ENCODE data around the gene GLT1D1. TPM values are rescaled to one million over a fixed set of nuclear protein-coding genes. Genes with fewer than 3 reads are reported as not detected.
"Not testable (repeated sequence)": the region's sequence is repeated elsewhere in the genome, so short reads cannot be mapped to it uniquely, and the experiment has no call there.

GLT1D1 gene
- total RNA-seq, 2 experiments from 2014 or later: 0.19 to 0.22 TPM

- H3K27ac Mint-ChIP-seq: no peak overlapping the region
- no peak for ATAC-seq (ENCODE audit: poor library complexity)
- no peak overlapping the region for H3K4me3 Mint-ChIP-seq
- H3K9me3 Mint-ChIP-seq: no peaks in the 10 kb centered on the region
- intact Hi-C loops (cut with DNase I, micrococcal nuclease): no loop called here
- DNase-seq: no peak
- no peaks in the 10 kb centered on the region for H3K27me3 ChIP-seq (ENCODE audit: control insufficient read depth in 1 of 2, insufficient read depth in 2 of 2, low read length in 2 of 2)
- no peaks in the 10 kb centered on the region for H3K36me3 ChIP-seq (ENCODE audit: insufficient read depth, low read length)
- peaks cover 3% of the 10 kb centered on the region for H3K4me1 ChIP-seq (ENCODE audit: insufficient read depth, low read length)
- no peaks in the 10 kb centered on the region for H3K9me3 ChIP-seq (ENCODE audit: control insufficient read depth in 1 of 2, insufficient read depth in 1 of 2, low read length in 2 of 2)
- no peak overlapping the region for H3K4me3 ChIP-seq (ENCODE audit: low read length)
- H3K36me3 Mint-ChIP-seq (ENCODE audit: low read depth): no peaks in the 10 kb centered on the region
- no peaks in the 10 kb centered on the region for H3K4me1 Mint-ChIP-seq (ENCODE audit: low read depth)
- H3K27me3 Mint-ChIP-seq: peaks cover 21% of the 10 kb centered on the region
- no peak for TF ChIP-seq CTCF (IDR thresholded peaks at IDR 0.05)
- CTCF ChIA-PET: interaction anchor here (0.6 kb wide), 1 partner anchor 1662 kb away, joined by 3 read pairs; no protein-coding TSS in a partner anchor
- H3K27ac ChIP-seq (ENCODE audit: low read depth in 1 of 2, low read length in 2 of 2): no peak overlapping the region
- POLR2A ChIA-PET: no interaction called here
These were observed 19.9 kb upstream of the GLT1D1 start for GRCh38 chr12:128833418-128833817.

- ATAC-seq (ENCODE audit: poor library complexity); H3K4me1 Mint-ChIP-seq (ENCODE audit: low read depth); H3K27me3 ChIP-seq (ENCODE audit: control insufficient read depth in 1 of 2, insufficient read depth in 2 of 2, low read length in 2 of 2); DNase-seq; H3K27ac ChIP-seq (ENCODE audit: low read depth in 1 of 2, low read length in 2 of 2); H3K9me3 Mint-ChIP-seq; CTCF ChIA-PET; H3K27ac Mint-ChIP-seq; H3K9me3 ChIP-seq (ENCODE audit: control insufficient read depth in 1 of 2, insufficient read depth in 1 of 2, low read length in 2 of 2); H3K4me1 ChIP-seq (ENCODE audit: insufficient read depth, low read length); H3K36me3 Mint-ChIP-seq (ENCODE audit: low read depth); H3K4me3 Mint-ChIP-seq; H3K4me3 ChIP-seq (ENCODE audit: low read length); intact Hi-C loops (cut with DNase I, micrococcal nuclease); H3K36me3 ChIP-seq (ENCODE audit: insufficient read depth, low read length); POLR2A ChIA-PET: not testable (repeated sequence)
- H3K27me3 Mint-ChIP-seq: peaks cover 25% of the 10 kb centered on the region
These were observed 13.4 kb upstream of the GLT1D1 start for GRCh38 chr12:128839885-128840284.

GRCh38 chr12:128840862-128841468 is 12.3 kb upstream of the GLT1D1 start:
- intact Hi-C loops (cut with DNase I, micrococcal nuclease): no loop called here
- CTCF ChIA-PET: no interaction called here
- no peak for DNase-seq
- H3K27ac ChIP-seq (ENCODE audit: low read depth in 1 of 2, low read length in 2 of 2): no peak overlapping the region
- ATAC-seq (ENCODE audit: poor library complexity): no peak
- Mint-ChIP-seq H3K36me3 (ENCODE audit: low read depth) (no peaks in the 10 kb centered on the region), H3K27ac (no peak overlapping the region), H3K4me3 (no peak overlapping the region), H3K4me1 (ENCODE audit: low read depth) (no peaks in the 10 kb centered on the region), H3K9me3 (no peaks in the 10 kb centered on the region), H3K27me3 (peaks cover 20% of the 10 kb centered on the region)
- H3K9me3 ChIP-seq (ENCODE audit: control insufficient read depth in 1 of 2, insufficient read depth in 1 of 2, low read length in 2 of 2): no peaks in the 10 kb centered on the region
- POLR2A ChIA-PET: no interaction called here
- no peaks in the 10 kb centered on the region for H3K36me3 ChIP-seq (ENCODE audit: insufficient read depth, low read length)
- no peaks in the 10 kb centered on the region for H3K27me3 ChIP-seq (ENCODE audit: control insufficient read depth in 1 of 2, insufficient read depth in 2 of 2, low read length in 2 of 2)
- no peak for TF ChIP-seq CTCF (IDR thresholded peaks at IDR 0.05)
- no peaks in the 10 kb centered on the region for H3K4me1 ChIP-seq (ENCODE audit: insufficient read depth, low read length)
- H3K4me3 ChIP-seq (ENCODE audit: low read length): no peak overlapping the region

- CTCF ChIA-PET: no interaction called here
- H3K27ac ChIP-seq (ENCODE audit: low read depth in 1 of 2, low read length in 2 of 2): no peak overlapping the region
- Mint-ChIP-seq H3K27me3 (peaks cover 14% of the 10 kb centered on the region), H3K4me3 (no peak overlapping the region), H3K27ac (no peak overlapping the region), H3K9me3 (no peaks in the 10 kb centered on the region), H3K36me3 (ENCODE audit: low read depth) (no peaks in the 10 kb centered on the region), H3K4me1 (ENCODE audit: low read depth) (no peaks in the 10 kb centered on the region)
- ATAC-seq (ENCODE audit: poor library complexity) (no peak), DNase-seq (no peak)
- POLR2A ChIA-PET: no interaction called here
- H3K4me1 ChIP-seq (ENCODE audit: insufficient read depth, low read length): no peaks in the 10 kb centered on the region
- H3K36me3 ChIP-seq (ENCODE audit: insufficient read depth, low read length): no peaks in the 10 kb centered on the region
- intact Hi-C loops (cut with DNase I, micrococcal nuclease): no loop called here
- H3K27me3 ChIP-seq (ENCODE audit: control insufficient read depth in 1 of 2, insufficient read depth in 2 of 2, low read length in 2 of 2): no peaks in the 10 kb centered on the region
- H3K4me3 ChIP-seq (ENCODE audit: low read length): no peak overlapping the region
- no peak for TF ChIP-seq CTCF (IDR thresholded peaks at IDR 0.05)
- peaks cover 0 to 4% of the 10 kb centered on the region in 2 experiments for H3K9me3 ChIP-seq (ENCODE audit: control insufficient read depth in 1 of 2, insufficient read depth in 1 of 2, low read length in 2 of 2)
These were observed 10.7 kb upstream of the GLT1D1 start for GRCh38 chr12:128842579-128842978.

Data from CD4-positive, alpha-beta T cell (primary cell).